ENCODE measurements around the gene CALCOCO2. TPM values are rescaled to one million over a fixed set of nuclear protein-coding genes. Genes with fewer than 3 reads are reported as not detected.
A peak's percentile ranks its signal among the peaks of the same experiment; 100 is the strongest.
"Not testable (repeated sequence)": the region's sequence is repeated elsewhere in the genome, so short reads cannot be mapped to it uniquely, and the experiment has no call there.

Gene CALCOCO2
- 221 TPM for total RNA-seq

- DNase-seq (ENCODE audit: low spot score) = peak; percentile 94
Measured at GRCh38 chr17:48830840-48831548, at the start of gene CALCOCO2. Gene CALCOCO2, plus strand, starts transcription at chr17:48831035. Its CDS starts 10,673 bp downstream, at chr17:48841708.

- no peak for DNase-seq (ENCODE audit: low spot score)
Measured at GRCh38 chr17:48787828-48788227, 43.0 kb upstream of the CALCOCO2 start.

GRCh38 chr17:48790607-48791127 is 40.2 kb upstream of the CALCOCO2 start:
- DNase-seq (ENCODE audit: low spot score) = no peak

GRCh38 chr17:48791128-48792032 is 39.5 kb upstream of the CALCOCO2 start:
- peak; percentile 86 for DNase-seq (ENCODE audit: low spot score)

GRCh38 chr17:48792033-48792798 is 38.6 kb upstream of the CALCOCO2 start:
- no peak for DNase-seq (ENCODE audit: low spot score)

GRCh38 chr17:48795444-48796162 is 35.2 kb upstream of the CALCOCO2 start:
- DNase-seq (ENCODE audit: low spot score) = no peak

- DNase-seq (ENCODE audit: low spot score) = not testable (repeated sequence)
Measured at GRCh38 chr17:48796163-48796522, 34.7 kb upstream of the CALCOCO2 start.

GRCh38 chr17:48799069-48799723 is 31.6 kb upstream of the CALCOCO2 start:
- DNase-seq (ENCODE audit: low spot score) = no peak

- DNase-seq (ENCODE audit: low spot score) = no peak
Measured at GRCh38 chr17:48800626-48801217, 30.1 kb upstream of the CALCOCO2 start.

GRCh38 chr17:48804936-48805411 is 25.9 kb upstream of the CALCOCO2 start:
- DNase-seq (ENCODE audit: low spot score) = peak; percentile 70

- DNase-seq (ENCODE audit: low spot score) = no peak
Measured at GRCh38 chr17:48809182-48809581, 21.7 kb upstream of the CALCOCO2 start.

GRCh38 chr17:48812001-48812400 is 18.8 kb upstream of the CALCOCO2 start:
- no peak for DNase-seq (ENCODE audit: low spot score)

- DNase-seq (ENCODE audit: low spot score) = no peak
Measured at GRCh38 chr17:48814504-48814903, 16.3 kb upstream of the CALCOCO2 start.

GRCh38 chr17:48815311-48815710 is 15.5 kb upstream of the CALCOCO2 start:
- DNase-seq (ENCODE audit: low spot score) = no peak

- DNase-seq (ENCODE audit: low spot score) = no peak
Measured at GRCh38 chr17:48816438-48816773, 14.4 kb upstream of the CALCOCO2 start.

GRCh38 chr17:48816774-48817590 is 13.9 kb upstream of the CALCOCO2 start, which contains the start of gene TTLL6:
Gene TTLL6, minus strand, starts transcription at chr17:48817229. Its CDS starts 157 bp downstream, at chr17:48817072.
- peak; percentile 82 for DNase-seq (ENCODE audit: low spot score)

- DNase-seq (ENCODE audit: low spot score) = no peak
Measured at GRCh38 chr17:48818361-48818841, 12.4 kb upstream of the CALCOCO2 start.

- DNase-seq (ENCODE audit: low spot score) = no peak
Measured at GRCh38 chr17:48819466-48819865, 11.4 kb upstream of the CALCOCO2 start.

- not testable (repeated sequence) for DNase-seq (ENCODE audit: low spot score)
Measured at GRCh38 chr17:48820936-48821335, 9.9 kb upstream of the CALCOCO2 start.
